PC-3 (cell line): ENCODE measurements around the gene KCNN1. TPM values are rescaled to one million over a fixed set of nuclear protein-coding genes. Genes with fewer than 3 reads are reported as not detected.

ENCODE experiments used
- ATAC-seq: fragments of 200-7000 bp; cut with Tn5 transposase; 2 replicates; pipeline ENCODE4 v1.9.1; 2020; ENCODE audit warnings: mild to moderate bottlenecking, moderate library complexity
- BruUV-seq: library from RNA; stranded (reverse); fragments of 400-500 nt; replicated peaks from 2 replicates; lab custom pipeline; 2021; lab: Mats Ljungman, UMichigan
- CTCF ChIA-PET: fragments of 300-600 bp; sonication (Branson Sonifier 250); formaldehyde crosslinking; loops from one replicate; lab custom pipeline; 2022; ENCODE audit warnings: antibody characterized with exemption; lab: Charles Lee
- POLR2A ChIA-PET: fragments of 300-600 bp; sonication (Branson Sonifier 250); formaldehyde crosslinking; loops from one replicate; lab custom pipeline; 2022; ENCODE audit warnings: antibody characterized with exemption; ENCODE audit not compliant: unreplicated experiment; lab: Charles Lee
- DNase-seq: peaks from one replicate; pipeline ENCODE4 v3.0.0-alpha.2; 2015
- H2AFZ ChIP-seq: fragments of 300-600 bp; sonication (generic); 2 replicates; pipeline ENCODE4 v1.6.0; 2016; ENCODE audit warnings: antibody characterized with exemption, low read length
- H3F3A ChIP-seq: fragments of 300-600 bp; sonication (generic); one replicate; pipeline ENCODE4 v1.6.0; 2017; ENCODE audit warnings: antibody characterized with exemption, low read length, control low read depth, mild to moderate bottlenecking; ENCODE audit not compliant: unreplicated experiment
- H3K27ac ChIP-seq: fragments of 300-600 bp; sonication (generic); 2 replicates; pipeline ENCODE4 v1.5.1; 2016; ENCODE audit warnings: mild to moderate bottlenecking, low read length
- H3K27me3 ChIP-seq: fragments of 300-600 bp; sonication (generic); 2 replicates; pipeline ENCODE4 v1.6.1; 2016; ENCODE audit warnings: low read length, mixed read lengths
- H3K36me3 ChIP-seq: fragments of 300-600 bp; sonication (generic); 2 replicates; pipeline ENCODE4 v1.6.1; 2016; ENCODE audit warnings: low read depth, mixed run types, low read length, mixed read lengths
- H3K4me1 ChIP-seq: fragments of 300-600 bp; sonication (generic); 2 replicates; pipeline ENCODE4 v1.5.1; 2016; ENCODE audit warnings: low read length; ENCODE audit not compliant: insufficient read depth
- H3K4me2 ChIP-seq: fragments of 300-600 bp; sonication (generic); 2 replicates; pipeline ENCODE4 v1.6.0; 2016; ENCODE audit warnings: low read length
- H3K4me3 ChIP-seq: fragments of 300-600 bp; sonication (generic); 2 replicates; pipeline ENCODE4 v1.5.1; 2016; ENCODE audit warnings: mild to moderate bottlenecking, low read length, mixed read lengths
- H3K79me2 ChIP-seq: fragments of 300-600 bp; sonication (generic); 2 replicates; pipeline ENCODE4 v1.6.1; 2017; ENCODE audit warnings: low read length, mixed read lengths
- H3K9ac ChIP-seq: fragments of 300-600 bp; sonication (generic); 2 replicates; pipeline ENCODE4 v1.6.0; 2016; ENCODE audit warnings: mild to moderate bottlenecking, low read length
- H3K9me2 ChIP-seq: fragments of 300-600 bp; sonication (generic); replicated peaks from 2 replicates; pipeline ENCODE4 v1.6.1; 2016; ENCODE audit warnings: mixed run types, low read length, mixed read lengths
- H3K9me3 ChIP-seq: fragments of 300-600 bp; sonication (generic); 2 replicates; pipeline ENCODE4 v1.6.1; 2016; ENCODE audit warnings: low read length, mixed read lengths
- H4K20me1 ChIP-seq: fragments of 300-600 bp; sonication (generic); 2 replicates; pipeline ENCODE4 v1.6.1; 2016; ENCODE audit warnings: low read length, mixed read lengths
- CTCF ChIP-seq: fragments of 300-600 bp; sonication (generic); conservative IDR thresholded peaks from 2 replicates; pipeline ENCODE4 v1.5.1; 2017; ENCODE audit warnings: antibody characterized with exemption, low read depth, mild to moderate bottlenecking, low read length
- EZH2 ChIP-seq: fragments of 300-600 bp; sonication (generic); IDR thresholded peaks from one replicate; pipeline ENCODE4 v1.6.1; 2017; ENCODE audit warnings: antibody characterized with exemption, mild to moderate bottlenecking, low read length; ENCODE audit not compliant: unreplicated experiment
- EZH2phosphoT487 ChIP-seq: fragments of 300-600 bp; sonication (generic); IDR thresholded peaks from 2 replicates; pipeline ENCODE4 v1.6.1; 2018; ENCODE audit warnings: mild to moderate bottlenecking, antibody characterized with exemption, low read length, borderline replicate concordance
- intact Hi-C: fragments of 100-400 bp; cut with micrococcal nuclease; formaldehyde crosslinking; loops from 2 replicates; pipeline ENCODE4 v1.9.0; 2023
- total RNA-seq: library from RNA; depleted of rRNA; stranded (reverse); fragments of >200 nt; gene quantifications from 2 replicates; pipeline ENCODE4 v1.2.3, GENCODE V29; 2014

The KCNN1 gene
- total RNA-seq, 1 experiment from 2014 or later, result not detected

GRCh38 chr19:17957149-17957849 lies 9.6 kb upstream of the KCNN1 start:
- H3K9me3 ChIP-seq, result no peaks in the 10 kb centered on the region
- no peak overlapping the region for H3K4me2 ChIP-seq
- H2AFZ ChIP-seq, result no peak overlapping the region
- intact Hi-C loops, result no loop called here
- CTCF ChIA-PET, result interaction anchor here (0.5 kb wide), 1 partner anchor 9 kb away, joined by 13 read pairs; no protein-coding TSS in a partner anchor
- no peaks in the 10 kb centered on the region for H3K9me2 ChIP-seq
- H3K4me3 ChIP-seq, result no peak overlapping the region
- no peak overlapping the region for H3K27ac ChIP-seq
- no peak overlapping the region for H3K9ac ChIP-seq
- no peaks in the 10 kb centered on the region for H3K79me2 ChIP-seq
- ATAC-seq (no peak), DNase-seq (no peak)
- H3K4me1 ChIP-seq, result no peaks in the 10 kb centered on the region
- no TSS peak for BruUV-seq
- no peaks in the 10 kb centered on the region for H3K36me3 ChIP-seq
- H3K27me3 ChIP-seq, result peaks cover 23% of the 10 kb centered on the region
- TF ChIP-seq EZH2phosphoT487 (no peak), EZH2 (no peak), CTCF (no peak)
- POLR2A ChIA-PET, result no interaction called here
- no peaks in the 10 kb centered on the region for H4K20me1 ChIP-seq
- no peaks in the 10 kb centered on the region for H3F3A ChIP-seq

GRCh38 chr19:17957885-17958284 lies 9.0 kb upstream of the KCNN1 start:
- POLR2A ChIA-PET, result no interaction called here
- TF ChIP-seq CTCF (no peak), EZH2 (no peak), EZH2phosphoT487 (no peak)
- BruUV-seq, result no TSS peak
- no peak overlapping the region for H2AFZ ChIP-seq
- H3K4me1 ChIP-seq, result no peaks in the 10 kb centered on the region
- no peaks in the 10 kb centered on the region for H4K20me1 ChIP-seq
- no peaks in the 10 kb centered on the region for H3K9me2 ChIP-seq
- no peaks in the 10 kb centered on the region for H3K36me3 ChIP-seq
- H3F3A ChIP-seq, result no peaks in the 10 kb centered on the region
- no peaks in the 10 kb centered on the region for H3K9me3 ChIP-seq
- no peaks in the 10 kb centered on the region for H3K79me2 ChIP-seq
- intact Hi-C loops, result no loop called here
- CTCF ChIA-PET, result interaction anchor here (0.5 to 0.6 kb wide), 2 partner anchors 10 to 40 kb away, joined by 3 to 13 read pairs; no protein-coding TSS in a partner anchor
- DNase-seq (no peak), ATAC-seq (no peak)
- no peak overlapping the region for H3K9ac ChIP-seq
- no peak overlapping the region for H3K4me3 ChIP-seq
- H3K27me3 ChIP-seq, result peaks cover 17% of the 10 kb centered on the region
- H3K27ac ChIP-seq, result no peak overlapping the region
- H3K4me2 ChIP-seq, result no peak overlapping the region

- DNase-seq (no peak), ATAC-seq (no peak)
- Histone ChIP-seq H3K27ac (no peak overlapping the region), H3K79me2 (no peaks in the 10 kb centered on the region), H3K4me3 (no peak overlapping the region), H3K9ac (no peak overlapping the region), H3K4me1 (no peaks in the 10 kb centered on the region), H3F3A (no peaks in the 10 kb centered on the region), H2AFZ (no peak overlapping the region), H3K4me2 (no peak overlapping the region), H3K9me3 (no peaks in the 10 kb centered on the region), H4K20me1 (no peaks in the 10 kb centered on the region), H3K36me3 (no peaks in the 10 kb centered on the region), H3K27me3 (no peaks in the 10 kb centered on the region), H3K9me2 (no peaks in the 10 kb centered on the region)
- TF ChIP-seq CTCF (no peak), EZH2 (no peak), EZH2phosphoT487 (no peak)
- intact Hi-C loops, result no loop called here
- no TSS peak for BruUV-seq
- ChIA-PET CTCF (interaction anchor here (0.5 kb wide), 1 partner anchor 471 kb away, joined by 5 read pairs; no protein-coding TSS in a partner anchor), POLR2A (no interaction called here)
Observed at GRCh38 chr19:17963936-17964691, 2.8 kb upstream of the KCNN1 start.
